ENCODE measurements around the gene ANO4.
A peak's percentile ranks its signal among the peaks of the same experiment; 100 is the strongest.

ANO4 gene

DNA sequence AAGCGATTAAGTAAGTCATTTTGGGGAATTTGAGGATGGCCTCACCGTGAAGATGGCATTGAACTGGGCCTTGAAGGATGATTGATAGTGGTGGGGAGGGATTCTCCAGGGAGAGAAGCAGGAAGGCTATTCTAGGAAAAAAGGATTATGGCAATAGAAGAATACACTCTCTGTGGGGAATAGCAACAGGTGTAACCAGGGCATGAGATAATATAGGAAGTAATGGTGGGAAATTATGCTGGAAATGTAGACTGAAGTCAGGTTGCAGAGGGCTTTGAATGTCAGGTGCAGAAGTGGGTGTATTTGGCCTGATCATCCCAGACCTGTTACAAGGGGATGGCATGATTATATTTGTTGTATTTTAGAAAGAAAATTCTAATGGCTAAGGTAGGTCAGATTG lies 4.6 kb upstream of the ANO4 start:
- no peak overlapping the region for H3K9ac ChIP-seq (ENCODE audit: low read length in 2 of 2)
- no peaks in the 10 kb centered on the region for H3K36me3 ChIP-seq (ENCODE audit: control insufficient read depth in 2 of 2, insufficient read depth in 2 of 2, low read length in 2 of 2)
- peaks cover 0 to 3% of the 10 kb centered on the region in 2 donors for H3K27me3 ChIP-seq (ENCODE audit: control insufficient read depth in 1 of 2, insufficient read depth in 2 of 2, low read length in 2 of 2)
- no peak overlapping the region for H3K4me3 ChIP-seq (ENCODE audit: low read length in 2 of 2)
- no peaks in the 10 kb centered on the region for H3K4me1 ChIP-seq (ENCODE audit: control insufficient read depth, insufficient read depth, low read length)
- no peak overlapping the region for H3K27ac ChIP-seq (ENCODE audit: low read length)
- H3K9me3 ChIP-seq (ENCODE audit: control insufficient read depth in 2 of 2, low read length in 2 of 2), result peaks cover 0 to 10% of the 10 kb centered on the region in 2 donors

DNA sequence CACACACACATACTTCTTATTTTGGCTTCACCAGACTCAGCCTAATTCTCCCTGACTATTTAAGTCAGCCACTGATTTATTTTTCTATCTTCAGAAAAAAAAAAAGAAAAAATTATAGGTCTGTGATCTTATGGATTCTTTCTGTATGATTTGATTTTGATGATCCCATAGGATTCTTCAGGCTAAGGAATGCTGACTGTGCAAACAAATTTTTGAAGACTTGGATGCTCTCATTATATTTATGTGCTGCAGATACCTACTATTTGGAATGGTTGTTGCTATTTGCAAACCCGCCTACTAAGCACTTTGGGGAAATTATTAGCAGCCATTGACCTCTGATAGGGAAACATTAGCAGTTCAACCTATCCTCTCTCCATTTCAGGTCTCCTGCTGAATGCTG lies 4.0 kb upstream of the ANO4 start:
- Histone ChIP-seq H3K4me1 (ENCODE audit: control insufficient read depth, insufficient read depth, low read length) (no peaks in the 10 kb centered on the region), H3K36me3 (ENCODE audit: control insufficient read depth in 2 of 2, insufficient read depth in 2 of 2, low read length in 2 of 2) (no peaks in the 10 kb centered on the region), H3K27ac (ENCODE audit: low read length) (no peak overlapping the region), H3K27me3 (ENCODE audit: control insufficient read depth in 1 of 2, insufficient read depth in 2 of 2, low read length in 2 of 2) (peaks cover 0 to 5% of the 10 kb centered on the region in 2 donors), H3K9ac (ENCODE audit: low read length in 2 of 2) (no peak overlapping the region), H3K4me3 (ENCODE audit: low read length in 2 of 2) (no peak overlapping the region), H3K9me3 (ENCODE audit: control insufficient read depth in 2 of 2, low read length in 2 of 2) (peaks cover 0 to 10% of the 10 kb centered on the region in 2 donors)

- no peak overlapping the region for H3K27ac ChIP-seq (ENCODE audit: low read length)
- H3K4me3 ChIP-seq (ENCODE audit: low read length in 2 of 2), result no peak overlapping the region
- H3K27me3 ChIP-seq (ENCODE audit: control insufficient read depth in 1 of 2, insufficient read depth in 2 of 2, low read length in 2 of 2), result peaks cover 0 to 5% of the 10 kb centered on the region in 2 donors
- no peaks in the 10 kb centered on the region for H3K4me1 ChIP-seq (ENCODE audit: control insufficient read depth, insufficient read depth, low read length)
- H3K9ac ChIP-seq (ENCODE audit: low read length in 2 of 2), result no peak overlapping the region
- H3K36me3 ChIP-seq (ENCODE audit: control insufficient read depth in 2 of 2, insufficient read depth in 2 of 2, low read length in 2 of 2), result no peaks in the 10 kb centered on the region
- H3K9me3 ChIP-seq (ENCODE audit: control insufficient read depth in 2 of 2, low read length in 2 of 2), result peaks cover 0 to 10% of the 10 kb centered on the region in 2 donors
Observed at GRCh38 chr12:100793182-100793581, 1.4 kb upstream of the ANO4 start.

DNA sequence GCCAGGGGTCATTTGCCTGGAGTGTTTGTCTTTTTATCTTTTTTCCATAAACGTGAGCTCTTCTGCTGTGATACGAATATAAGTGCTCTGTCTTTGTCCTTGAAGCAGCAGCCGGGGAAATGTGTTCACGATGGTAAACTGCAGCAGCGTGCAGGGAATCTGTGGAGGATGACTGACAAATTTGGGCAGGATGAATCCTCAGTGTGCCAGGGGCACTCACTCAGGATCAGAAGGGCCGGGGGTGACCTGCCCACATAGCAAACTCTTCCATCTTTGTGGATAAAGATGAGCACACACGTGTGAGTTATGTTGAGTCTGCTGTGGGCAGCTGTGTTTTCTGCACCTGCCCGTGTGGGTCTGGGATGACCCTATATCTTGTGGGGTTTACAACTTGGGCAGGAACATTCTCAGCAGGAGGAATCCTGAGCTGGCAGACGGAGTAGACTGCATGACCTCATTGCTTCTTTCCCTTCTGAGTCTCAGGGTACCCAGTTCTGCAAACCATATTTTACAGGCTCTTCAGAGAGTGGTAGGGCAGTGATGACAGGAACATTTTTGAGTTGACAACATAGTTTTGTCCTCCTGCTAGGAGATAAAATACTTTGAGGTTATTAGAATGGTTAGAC lies 711 bp downstream of the ANO4 start:
- H3K27me3 ChIP-seq (ENCODE audit: control insufficient read depth in 1 of 2, insufficient read depth in 2 of 2, low read length in 2 of 2), result peaks cover 0 to 5% of the 10 kb centered on the region in 2 donors
- H3K9me3 ChIP-seq (ENCODE audit: control insufficient read depth in 2 of 2, low read length in 2 of 2), result no peaks in the 10 kb centered on the region
- H3K9ac ChIP-seq (ENCODE audit: low read length in 2 of 2), result no peak overlapping the region
- no peaks in the 10 kb centered on the region for H3K36me3 ChIP-seq (ENCODE audit: control insufficient read depth in 2 of 2, insufficient read depth in 2 of 2, low read length in 2 of 2)
- H3K27ac ChIP-seq (ENCODE audit: low read length), result no peak overlapping the region
- H3K4me1 ChIP-seq (ENCODE audit: control insufficient read depth, insufficient read depth, low read length), result no peaks in the 10 kb centered on the region
- H3K4me3 ChIP-seq (ENCODE audit: low read length in 2 of 2), result peak overlapping the region; percentile 45 to 62

DNA sequence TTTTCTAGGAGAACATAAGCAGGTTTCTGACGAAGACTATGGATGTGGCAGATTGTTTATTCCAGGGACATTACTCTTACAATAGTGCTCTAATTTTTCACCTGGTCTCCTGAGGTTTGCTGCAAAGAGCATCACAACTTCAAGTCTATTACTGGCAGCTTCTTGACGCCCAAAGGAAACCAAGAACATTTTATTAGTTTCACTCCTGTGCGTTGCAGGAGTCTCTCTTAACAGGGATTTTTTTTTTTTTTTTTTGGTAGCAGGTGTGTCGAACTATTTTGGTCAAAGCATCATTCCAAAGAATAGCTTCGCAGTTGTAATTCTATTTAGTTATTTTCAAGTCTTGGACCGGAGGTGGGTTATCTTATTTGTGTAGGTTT lies 1.2 kb downstream of the ANO4 start:
- Histone ChIP-seq H3K9me3 (ENCODE audit: control insufficient read depth in 2 of 2, low read length in 2 of 2) (no peaks in the 10 kb centered on the region), H3K27ac (ENCODE audit: low read length) (no peak overlapping the region), H3K4me3 (ENCODE audit: low read length in 2 of 2) (no peak overlapping the region), H3K9ac (ENCODE audit: low read length in 2 of 2) (no peak overlapping the region), H3K27me3 (ENCODE audit: control insufficient read depth in 1 of 2, insufficient read depth in 2 of 2, low read length in 2 of 2) (peaks cover 0 to 5% of the 10 kb centered on the region in 2 donors), H3K36me3 (ENCODE audit: control insufficient read depth in 2 of 2, insufficient read depth in 2 of 2, low read length in 2 of 2) (no peaks in the 10 kb centered on the region), H3K4me1 (ENCODE audit: control insufficient read depth, insufficient read depth, low read length) (no peaks in the 10 kb centered on the region)

DNA sequence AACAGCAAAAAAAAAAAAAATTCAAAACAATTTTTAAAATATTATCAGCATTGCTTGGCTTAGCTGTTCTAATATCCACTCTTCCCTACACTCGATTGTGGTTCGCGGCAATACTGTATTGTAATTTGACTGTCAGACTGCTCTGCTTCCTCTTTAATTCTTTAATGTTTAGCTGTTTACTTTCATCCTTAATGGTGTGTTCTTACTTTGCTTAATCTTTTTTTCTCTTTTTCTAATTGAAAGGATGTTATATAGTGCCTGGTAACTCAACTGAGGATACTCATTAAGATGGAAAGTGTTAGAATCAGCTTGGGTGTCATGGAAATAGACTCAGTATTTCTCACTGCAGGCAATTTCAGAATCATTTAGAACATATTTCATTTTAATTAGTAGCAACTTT lies 2.0 kb downstream of the ANO4 start:
- H3K36me3 ChIP-seq (ENCODE audit: control insufficient read depth in 2 of 2, insufficient read depth in 2 of 2, low read length in 2 of 2), result no peaks in the 10 kb centered on the region
- H3K4me1 ChIP-seq (ENCODE audit: control insufficient read depth, insufficient read depth, low read length), result no peaks in the 10 kb centered on the region
- H3K4me3 ChIP-seq (ENCODE audit: low read length in 2 of 2), result no peak overlapping the region
- H3K27me3 ChIP-seq (ENCODE audit: control insufficient read depth in 1 of 2, insufficient read depth in 2 of 2, low read length in 2 of 2), result peaks cover 0 to 5% of the 10 kb centered on the region in 2 donors
- H3K27ac ChIP-seq (ENCODE audit: low read length), result no peak overlapping the region
- no peaks in the 10 kb centered on the region for H3K9me3 ChIP-seq (ENCODE audit: control insufficient read depth in 2 of 2, low read length in 2 of 2)
- H3K9ac ChIP-seq (ENCODE audit: low read length in 2 of 2), result no peak overlapping the region

DNA sequence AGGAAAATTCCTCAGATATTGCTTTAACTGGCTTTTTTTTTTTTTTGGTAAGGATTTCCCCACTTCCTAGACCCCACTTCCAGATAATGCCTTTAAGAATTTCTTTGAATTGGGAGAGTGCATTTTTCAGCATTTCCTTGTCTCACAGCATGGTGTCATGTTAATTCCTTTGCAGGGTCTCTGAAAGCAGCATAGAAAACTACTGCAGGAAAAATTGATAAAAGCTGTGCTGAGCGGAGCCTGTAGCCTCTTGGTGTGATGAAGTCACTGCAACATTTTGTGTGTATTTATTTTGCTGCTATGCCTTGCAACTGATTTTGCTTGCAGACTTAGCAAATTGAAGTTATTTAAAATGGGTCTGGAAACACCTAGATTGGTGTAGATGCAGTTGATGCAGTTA lies 2.7 kb downstream of the ANO4 start:
- Histone ChIP-seq H3K36me3 (ENCODE audit: control insufficient read depth in 2 of 2, insufficient read depth in 2 of 2, low read length in 2 of 2) (no peaks in the 10 kb centered on the region), H3K27ac (ENCODE audit: low read length) (no peak overlapping the region), H3K9me3 (ENCODE audit: control insufficient read depth in 2 of 2, low read length in 2 of 2) (no peaks in the 10 kb centered on the region), H3K4me3 (ENCODE audit: low read length in 2 of 2) (no peak overlapping the region), H3K9ac (ENCODE audit: low read length in 2 of 2) (no peak overlapping the region), H3K27me3 (ENCODE audit: control insufficient read depth in 1 of 2, insufficient read depth in 2 of 2, low read length in 2 of 2) (peaks cover 0 to 5% of the 10 kb centered on the region in 2 donors), H3K4me1 (ENCODE audit: control insufficient read depth, insufficient read depth, low read length) (no peaks in the 10 kb centered on the region)

GRCh38 chr12:100797786-100798185 lies 3.2 kb downstream of the ANO4 start:
- no peaks in the 10 kb centered on the region for H3K4me1 ChIP-seq (ENCODE audit: control insufficient read depth, insufficient read depth, low read length)
- no peak overlapping the region for H3K4me3 ChIP-seq (ENCODE audit: low read length in 2 of 2)
- no peaks in the 10 kb centered on the region for H3K36me3 ChIP-seq (ENCODE audit: control insufficient read depth in 2 of 2, insufficient read depth in 2 of 2, low read length in 2 of 2)
- H3K9me3 ChIP-seq (ENCODE audit: control insufficient read depth in 2 of 2, low read length in 2 of 2), result no peaks in the 10 kb centered on the region
- H3K9ac ChIP-seq (ENCODE audit: low read length in 2 of 2), result no peak overlapping the region
- H3K27ac ChIP-seq (ENCODE audit: low read length), result no peak overlapping the region
- peaks cover 0 to 5% of the 10 kb centered on the region in 2 donors for H3K27me3 ChIP-seq (ENCODE audit: control insufficient read depth in 1 of 2, insufficient read depth in 2 of 2, low read length in 2 of 2)

GRCh38 chr12:100798286-100799160 lies 3.9 kb downstream of the ANO4 start:
- H3K4me1 ChIP-seq (ENCODE audit: control insufficient read depth, insufficient read depth, low read length), result no peaks in the 10 kb centered on the region
- H3K27ac ChIP-seq (ENCODE audit: low read length), result no peak overlapping the region
- no peak overlapping the region for H3K9ac ChIP-seq (ENCODE audit: low read length in 2 of 2)
- H3K27me3 ChIP-seq (ENCODE audit: control insufficient read depth in 1 of 2, insufficient read depth in 2 of 2, low read length in 2 of 2), result peaks cover 0 to 5% of the 10 kb centered on the region in 2 donors
- H3K36me3 ChIP-seq (ENCODE audit: control insufficient read depth in 2 of 2, insufficient read depth in 2 of 2, low read length in 2 of 2), result no peaks in the 10 kb centered on the region
- no peak overlapping the region for H3K4me3 ChIP-seq (ENCODE audit: low read length in 2 of 2)
- H3K9me3 ChIP-seq (ENCODE audit: control insufficient read depth in 2 of 2, low read length in 2 of 2), result no peaks in the 10 kb centered on the region

DNA sequence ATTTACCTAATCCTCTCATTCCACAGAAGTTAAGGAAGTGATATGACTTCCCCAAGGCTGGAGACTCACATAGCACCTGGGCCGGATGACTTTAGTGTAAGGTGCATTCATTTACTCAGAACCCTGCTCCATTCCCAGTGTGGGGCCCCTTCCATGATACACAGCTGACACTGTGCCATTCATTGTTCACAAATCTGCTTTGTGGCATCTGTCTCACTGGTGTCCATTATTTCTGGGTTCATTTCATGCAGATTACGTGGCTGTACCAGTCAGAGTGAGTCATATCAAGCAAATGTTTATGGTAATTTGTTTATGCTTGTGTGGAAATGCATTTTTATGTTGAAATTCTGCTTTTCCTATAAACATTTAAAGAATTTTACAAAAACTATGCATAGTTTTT lies 5.2 kb downstream of the ANO4 start:
- Histone ChIP-seq H3K27me3 (ENCODE audit: control insufficient read depth in 1 of 2, insufficient read depth in 2 of 2, low read length in 2 of 2) (peaks cover 0 to 3% of the 10 kb centered on the region in 2 donors), H3K9me3 (ENCODE audit: control insufficient read depth in 2 of 2, low read length in 2 of 2) (no peaks in the 10 kb centered on the region), H3K36me3 (ENCODE audit: control insufficient read depth in 2 of 2, insufficient read depth in 2 of 2, low read length in 2 of 2) (no peaks in the 10 kb centered on the region), H3K4me3 (ENCODE audit: low read length in 2 of 2) (no peak overlapping the region), H3K4me1 (ENCODE audit: control insufficient read depth, insufficient read depth, low read length) (no peaks in the 10 kb centered on the region), H3K9ac (ENCODE audit: low read length in 2 of 2) (no peak overlapping the region), H3K27ac (ENCODE audit: low read length) (no peak overlapping the region)

GRCh38 chr12:100800723-100801122 lies 6.1 kb downstream of the ANO4 start:
- no peaks in the 10 kb centered on the region for H3K4me1 ChIP-seq (ENCODE audit: control insufficient read depth, insufficient read depth, low read length)
- H3K27me3 ChIP-seq (ENCODE audit: control insufficient read depth in 1 of 2, insufficient read depth in 2 of 2, low read length in 2 of 2), result no peaks in the 10 kb centered on the region
- no peaks in the 10 kb centered on the region for H3K9me3 ChIP-seq (ENCODE audit: control insufficient read depth in 2 of 2, low read length in 2 of 2)
- H3K9ac ChIP-seq (ENCODE audit: low read length in 2 of 2), result no peak overlapping the region
- H3K27ac ChIP-seq (ENCODE audit: low read length), result no peak overlapping the region
- no peak overlapping the region for H3K4me3 ChIP-seq (ENCODE audit: low read length in 2 of 2)
- H3K36me3 ChIP-seq (ENCODE audit: control insufficient read depth in 2 of 2, insufficient read depth in 2 of 2, low read length in 2 of 2), result no peaks in the 10 kb centered on the region

Data from stomach smooth muscle (tissue), 2 donors.